Measurements from ENCODE around the gene TUBA1C.

DNA sequence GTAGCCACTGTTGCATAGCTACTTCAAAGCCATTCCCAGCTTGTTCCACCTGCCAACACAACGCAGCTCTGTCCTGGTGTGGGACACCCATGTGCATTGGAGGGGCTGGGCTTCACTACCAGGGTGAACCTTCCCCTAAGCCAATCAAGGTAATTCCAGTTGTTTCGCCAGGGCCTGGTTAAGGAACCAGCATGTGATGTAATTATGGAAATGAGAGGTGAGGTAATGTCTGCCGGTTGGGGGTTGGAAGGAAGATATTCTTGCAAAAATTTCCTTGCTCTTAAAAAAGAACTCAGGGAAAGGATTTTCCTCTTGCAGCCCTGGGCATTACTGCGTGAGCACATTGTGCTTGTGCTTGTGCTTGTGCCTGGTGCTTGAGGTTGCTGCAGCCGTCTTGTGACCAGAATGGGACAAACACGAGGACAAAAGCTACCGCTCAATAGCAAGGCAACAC, 14.9 kb downstream of the TUBA1C start:
- no peak for TF ChIP-seq CTCF (IDR thresholded peaks at IDR 0.05)
- no peak for TF ChIP-seq POLR2A (IDR thresholded peaks at IDR 0.05)
